Measurements from ENCODE around the gene DOK4.

The DOK4 gene

GRCh38 chr16:57480754-57481230, 5.5 kb downstream of the DOK4 start:
- DNase-seq, result peak; percentile 61
- TF ChIP-seq, protein P1, sequence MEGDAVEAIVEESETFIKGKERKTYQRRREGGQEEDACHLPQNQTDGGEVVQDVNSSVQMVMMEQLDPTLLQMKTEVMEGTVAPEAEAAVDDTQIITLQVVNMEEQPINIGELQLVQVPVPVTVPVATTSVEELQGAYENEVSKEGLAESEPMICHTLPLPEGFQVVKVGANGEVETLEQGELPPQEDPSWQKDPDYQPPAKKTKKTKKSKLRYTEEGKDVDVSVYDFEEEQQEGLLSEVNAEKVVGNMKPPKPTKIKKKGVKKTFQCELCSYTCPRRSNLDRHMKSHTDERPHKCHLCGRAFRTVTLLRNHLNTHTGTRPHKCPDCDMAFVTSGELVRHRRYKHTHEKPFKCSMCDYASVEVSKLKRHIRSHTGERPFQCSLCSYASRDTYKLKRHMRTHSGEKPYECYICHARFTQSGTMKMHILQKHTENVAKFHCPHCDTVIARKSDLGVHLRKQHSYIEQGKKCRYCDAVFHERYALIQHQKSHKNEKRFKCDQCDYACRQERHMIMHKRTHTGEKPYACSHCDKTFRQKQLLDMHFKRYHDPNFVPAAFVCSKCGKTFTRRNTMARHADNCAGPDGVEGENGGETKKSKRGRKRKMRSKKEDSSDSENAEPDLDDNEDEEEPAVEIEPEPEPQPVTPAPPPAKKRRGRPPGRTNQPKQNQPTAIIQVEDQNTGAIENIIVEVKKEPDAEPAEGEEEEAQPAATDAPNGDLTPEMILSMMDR (IDR thresholded peaks at IDR 0.05; ENCODE audit: low read depth, low read length), result no peak
- Histone ChIP-seq H3K4me3 (ENCODE audit: low read depth, low read length) (peak overlapping the region; percentile 99), H3K27me3 (no peaks in the 10 kb centered on the region), H3K9me3 (no peaks in the 10 kb centered on the region), H3K4me1 (peaks cover 17% of the 10 kb centered on the region), H3K36me3 (peaks cover 95% of the 10 kb centered on the region)

- TF ChIP-seq, protein P1 (IDR thresholded peaks at IDR 0.05; ENCODE audit: low read depth, low read length), result no peak
- H3K4me1 ChIP-seq, result peaks cover 17% of the 10 kb centered on the region
- H3K36me3 ChIP-seq, result peaks cover 95% of the 10 kb centered on the region
- H3K4me3 ChIP-seq (ENCODE audit: low read depth, low read length), result peak overlapping the region; percentile 99
- H3K27me3 ChIP-seq, result no peaks in the 10 kb centered on the region
- DNase-seq, result peak; percentile 73
- H3K9me3 ChIP-seq, result no peaks in the 10 kb centered on the region
These were observed 6.1 kb downstream of the DOK4 start for GRCh38 chr16:57479976-57480753.

DNA sequence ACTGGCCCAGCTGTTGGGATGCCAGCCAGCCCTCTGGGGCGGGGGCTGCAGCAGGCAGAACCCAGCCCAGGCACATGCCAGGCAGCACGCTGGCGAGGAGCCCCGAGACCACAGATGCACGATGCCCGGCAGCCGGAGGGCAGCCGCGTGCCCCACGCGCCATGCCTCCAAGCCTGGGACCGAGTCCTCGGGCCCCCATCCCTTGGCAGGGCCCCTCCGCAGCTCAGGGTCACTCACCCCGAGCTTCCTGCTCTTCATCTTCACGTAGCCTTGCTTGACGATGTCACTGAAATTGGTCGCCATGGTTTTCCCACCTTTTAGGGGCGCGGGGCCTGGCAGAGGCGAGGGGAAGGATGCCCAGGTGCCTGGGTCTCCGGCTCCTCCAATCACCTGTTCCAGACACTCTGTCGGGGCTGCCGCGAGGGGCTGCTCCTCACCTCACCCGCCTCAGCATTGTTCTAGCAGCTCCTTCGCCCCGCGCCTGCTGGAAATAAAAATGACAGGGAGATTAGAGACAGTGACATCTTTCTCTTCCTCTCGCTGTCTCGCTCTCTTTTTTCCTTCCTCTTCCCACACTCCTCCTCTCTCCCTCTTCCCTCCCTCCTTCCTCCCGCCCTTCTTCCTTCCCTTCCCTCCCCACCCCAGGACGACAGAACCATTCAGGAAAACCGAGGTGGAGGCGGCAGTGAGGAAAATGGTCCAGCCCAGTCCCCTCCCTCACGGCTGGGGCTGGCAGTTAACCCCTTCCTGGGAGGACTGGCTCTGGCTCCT, 6.9 kb downstream of the DOK4 start:
- H3K9me3 ChIP-seq, result no peaks in the 10 kb centered on the region
- H3K4me3 ChIP-seq (ENCODE audit: low read depth, low read length), result peak overlapping the region; percentile 99
- peaks cover 95% of the 10 kb centered on the region for H3K36me3 ChIP-seq
- peak; percentile 88 for DNase-seq
- no peaks in the 10 kb centered on the region for H3K27me3 ChIP-seq
- TF ChIP-seq, protein P1 (IDR thresholded peaks at IDR 0.05; ENCODE audit: low read depth, low read length), result no peak
- H3K4me1 ChIP-seq, result peaks cover 23% of the 10 kb centered on the region

- no peak for DNase-seq
- no peaks in the 10 kb centered on the region for H3K9me3 ChIP-seq
- TF ChIP-seq, protein P1 (IDR thresholded peaks at IDR 0.05; ENCODE audit: low read depth, low read length), result no peak
- peak overlapping the region; percentile 99 for H3K4me3 ChIP-seq (ENCODE audit: low read depth, low read length)
- peaks cover 98% of the 10 kb centered on the region for H3K36me3 ChIP-seq
- peaks cover 31% of the 10 kb centered on the region for H3K4me1 ChIP-seq
- no peaks in the 10 kb centered on the region for H3K27me3 ChIP-seq
These were observed 7.7 kb downstream of the DOK4 start for GRCh38 chr16:57478396-57479204.

GRCh38 chr16:57477531-57478202, 8.6 kb downstream of the DOK4 start:
- peaks cover 98% of the 10 kb centered on the region for H3K36me3 ChIP-seq
- DNase-seq, result peak; percentile 44
- H3K27me3 ChIP-seq, result no peaks in the 10 kb centered on the region
- peaks cover 40% of the 10 kb centered on the region for H3K4me1 ChIP-seq
- H3K4me3 ChIP-seq (ENCODE audit: low read depth, low read length), result peak overlapping the region; percentile 99
- H3K9me3 ChIP-seq, result no peaks in the 10 kb centered on the region
- TF ChIP-seq, protein P1 (IDR thresholded peaks at IDR 0.05; ENCODE audit: low read depth, low read length), result no peak

Measured in BE2C (cell line).